GM23248 (cell line): ENCODE results near the gene CRACR2A. TPM values are rescaled to one million over a fixed set of nuclear protein-coding genes. Genes with fewer than 3 reads are reported as not detected.

ENCODE experiments used
- DNase-seq: peaks from one replicate; pipeline ENCODE4 v3.0.0-alpha.2; 2015
- H2AFZ ChIP-seq: fragments of 200-600 bp; sonication (generic); 2 replicates; pipeline ENCODE4 v1.6.1; 2016; ENCODE audit warnings: antibody characterized with exemption
- H3F3A ChIP-seq: fragments of 200-600 bp; sonication (generic); 2 replicates; pipeline ENCODE4 v1.6.1; 2016; ENCODE audit warnings: mild to moderate bottlenecking, antibody characterized with exemption, mixed run types; ENCODE audit not compliant: insufficient read depth
- H3K27ac ChIP-seq: fragments of 200-600 bp; sonication (generic); 2 replicates; pipeline ENCODE4 v1.5.1; 2016; ENCODE audit warnings: mild to moderate bottlenecking
- H3K27me3 ChIP-seq: fragments of 200-600 bp; sonication (generic); replicated peaks from 2 replicates; pipeline ENCODE4 v1.6.1; 2016; ENCODE audit warnings: mild to moderate bottlenecking; ENCODE audit not compliant: insufficient read depth
- H3K36me3 ChIP-seq: fragments of 200-600 bp; sonication (generic); 2 replicates; pipeline ENCODE4 v1.6.1; 2016; ENCODE audit warnings: low read depth, mild to moderate bottlenecking
- H3K4me1 ChIP-seq: fragments of 200-600 bp; sonication (generic); 2 replicates; pipeline ENCODE4 v1.6.1; 2016; ENCODE audit warnings: mild to moderate bottlenecking; ENCODE audit not compliant: insufficient read depth
- H3K4me2 ChIP-seq: fragments of 200-600 bp; sonication (generic); one replicate; pipeline ENCODE4 v1.6.1; 2016; ENCODE audit warnings: mild to moderate bottlenecking; ENCODE audit not compliant: unreplicated experiment
- H3K4me3 ChIP-seq: fragments of 200-600 bp; sonication (generic); 2 replicates; pipeline ENCODE4 v1.5.1; 2016; ENCODE audit warnings: mild to moderate bottlenecking
- H3K79me2 ChIP-seq: fragments of 200-600 bp; sonication (generic); 2 replicates; pipeline ENCODE4 v1.6.1; 2016; ENCODE audit warnings: mild to moderate bottlenecking; ENCODE audit not compliant: insufficient read depth
- H3K9ac ChIP-seq: fragments of 200-600 bp; sonication (generic); 2 replicates; pipeline ENCODE4 v1.6.1; 2016; ENCODE audit warnings: mild to moderate bottlenecking
- H3K9me2 ChIP-seq: fragments of 200-600 bp; sonication (generic); 2 replicates; pipeline ENCODE4 v1.6.1; 2016; ENCODE audit warnings: mixed run types, mild to moderate bottlenecking, moderate library complexity; ENCODE audit not compliant: insufficient read depth
- H3K9me3 ChIP-seq: fragments of 200-600 bp; sonication (generic); one replicate; pipeline ENCODE4 v1.6.1; 2017; ENCODE audit warnings: low read depth
- H4K20me1 ChIP-seq: fragments of 200-600 bp; sonication (generic); 2 replicates; pipeline ENCODE4 v1.6.0; 2016; ENCODE audit not compliant: insufficient read depth
- EZH2 ChIP-seq: fragments of 200-600 bp; sonication (generic); IDR thresholded peaks from 2 replicates; pipeline ENCODE4 v1.6.1; 2018; ENCODE audit warnings: antibody characterized with exemption, mild to moderate bottlenecking; ENCODE audit not compliant: insufficient read depth, poor library complexity, severe bottlenecking
- EZH2phosphoT487 ChIP-seq: fragments of 200-600 bp; sonication (generic); IDR thresholded peaks from 2 replicates; pipeline ENCODE4 v1.6.1; 2018; ENCODE audit warnings: antibody characterized with exemption, moderate library complexity, mild to moderate bottlenecking, low read depth; ENCODE audit not compliant: insufficient read depth
- WGBS, 2 experiments: methylation state at CpG; one replicate each; pipeline ENCODE4 v1.1.6; 2015 to 2017; ENCODE audit warnings: low lambda C conversion rate in 2 of 2, low coverage in 1 of 2; ENCODE audit errors: missing lambda C conversion rate in 2 of 2; 5-methylcytosine and 5-hydroxymethylcytosine counted together
- in situ Hi-C: fragments of 300-500 bp; cut with MboI; formaldehyde crosslinking; loops from 2 replicates; pipeline ENCODE4 v1.15.0; 2020
- polyA plus RNA-seq: library from polyadenylated mRNA; unstranded; fragments of >200 nt; fragmentation: Nextera tagmentation; extraction: Ambion mirVana; gene quantifications from 2 replicates; pipeline ENCODE4 v1.2.1, GENCODE V29; 2016
- total RNA-seq: library from RNA; depleted of rRNA; stranded (reverse); fragments of >200 nt; shearing (Covaris generic); gene quantifications from 2 replicates; pipeline ENCODE4 v1.2.3, GENCODE V29; 2014

Gene CRACR2A
- total and polyA plus RNA-seq, 2 experiments from 2014 or later, result 1.9 to 2.5 TPM

DNA sequence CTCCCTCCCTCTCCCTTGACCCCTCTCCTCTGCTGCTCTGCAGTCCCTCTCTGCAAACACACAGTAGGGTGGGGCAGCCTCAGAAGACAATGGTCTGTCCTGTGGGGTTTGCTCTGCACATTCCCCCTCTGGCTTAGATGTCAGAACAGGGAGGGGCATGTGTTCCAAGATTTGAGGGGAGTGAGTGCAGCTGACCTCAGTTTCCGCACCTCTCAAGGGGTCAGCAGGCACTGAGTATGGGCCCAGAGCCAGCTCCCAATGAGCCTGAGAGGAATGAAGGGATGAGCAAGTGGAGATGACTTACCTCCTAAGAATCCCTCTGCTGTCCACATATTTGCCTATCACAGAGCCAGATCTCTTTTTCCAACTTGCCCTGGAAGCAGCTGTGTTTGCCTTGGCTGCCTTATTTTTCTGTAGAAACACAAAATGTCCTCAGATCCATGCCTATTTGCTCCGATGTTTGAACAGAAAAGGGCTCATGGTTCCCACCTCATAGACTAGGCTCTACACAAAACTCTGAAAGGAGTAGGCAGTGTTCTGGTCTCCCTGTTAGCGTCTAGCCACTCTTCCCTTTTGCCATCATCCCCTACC lies 111.4 kb downstream of the CRACR2A start:
- no peaks in the 10 kb centered on the region for H3K9me3 ChIP-seq
- peaks cover 5% of the 10 kb centered on the region; the same call in 1 of the 2 replicates for H3K4me1 ChIP-seq
- no peaks in the 10 kb centered on the region for H3K27me3 ChIP-seq
- 54 to 61% methylated on average over 3 of the region's 3 CpGs for WGBS, 2 experiments
- H3K9me2 ChIP-seq, result no peaks in the 10 kb centered on the region
- no peak overlapping the region for H3K4me2 ChIP-seq
- DNase-seq, result peak; percentile 82
- H4K20me1 ChIP-seq, result no peaks in the 10 kb centered on the region
- H3F3A ChIP-seq, result peaks cover 13% of the 10 kb centered on the region; the same call in 1 of the 2 replicates
- H3K27ac ChIP-seq, result no peak overlapping the region
- TF ChIP-seq EZH2phosphoT487 (no peak), EZH2 (no peak)
- H3K79me2 ChIP-seq, result no peaks in the 10 kb centered on the region
- H2AFZ ChIP-seq, result no peak overlapping the region
- no peak overlapping the region for H3K4me3 ChIP-seq
- no peak overlapping the region for H3K9ac ChIP-seq
- in situ Hi-C loops, result no loop called here
- no peaks in the 10 kb centered on the region for H3K36me3 ChIP-seq

DNA sequence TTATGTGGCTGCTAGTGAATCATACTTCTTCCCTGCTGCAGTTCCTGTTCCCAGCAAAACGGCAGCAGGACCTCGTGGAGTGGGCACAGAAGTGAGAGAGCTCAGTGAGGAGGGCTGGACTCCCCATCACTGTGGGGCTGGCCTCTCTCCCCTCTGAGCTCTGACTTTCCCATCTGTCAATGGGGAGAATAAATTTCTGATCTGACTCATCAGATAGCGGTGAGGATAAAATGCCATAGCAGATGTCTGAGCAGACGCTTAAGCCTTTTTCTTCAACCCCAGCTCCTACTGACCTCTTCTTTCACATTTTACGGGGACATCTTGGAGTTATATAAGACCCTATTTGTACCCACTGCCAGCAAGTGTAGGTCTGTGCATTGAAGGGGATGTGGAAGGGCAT lies 116.6 kb downstream of the CRACR2A start:
- WGBS, 2 experiments, result 57 to 72% methylated on average over 5 of the region's 5 CpGs
- in situ Hi-C loops, result no loop called here
- H3K27ac ChIP-seq, result no peak overlapping the region
- H3F3A ChIP-seq, result no peaks in the 10 kb centered on the region
- H3K9ac ChIP-seq, result no peak overlapping the region
- no peak for DNase-seq
- H3K9me2 ChIP-seq, result no peaks in the 10 kb centered on the region
- H3K4me3 ChIP-seq, result no peak overlapping the region
- no peaks in the 10 kb centered on the region for H4K20me1 ChIP-seq
- H3K36me3 ChIP-seq, result no peaks in the 10 kb centered on the region
- no peaks in the 10 kb centered on the region for H3K79me2 ChIP-seq
- H2AFZ ChIP-seq, result no peak overlapping the region
- H3K27me3 ChIP-seq, result no peaks in the 10 kb centered on the region
- no peaks in the 10 kb centered on the region; the same call in 1 of the 2 replicates for H3K4me1 ChIP-seq
- TF ChIP-seq EZH2phosphoT487, result no peak
- no peak for TF ChIP-seq EZH2
- no peaks in the 10 kb centered on the region for H3K9me3 ChIP-seq
- no peak overlapping the region for H3K4me2 ChIP-seq

DNA sequence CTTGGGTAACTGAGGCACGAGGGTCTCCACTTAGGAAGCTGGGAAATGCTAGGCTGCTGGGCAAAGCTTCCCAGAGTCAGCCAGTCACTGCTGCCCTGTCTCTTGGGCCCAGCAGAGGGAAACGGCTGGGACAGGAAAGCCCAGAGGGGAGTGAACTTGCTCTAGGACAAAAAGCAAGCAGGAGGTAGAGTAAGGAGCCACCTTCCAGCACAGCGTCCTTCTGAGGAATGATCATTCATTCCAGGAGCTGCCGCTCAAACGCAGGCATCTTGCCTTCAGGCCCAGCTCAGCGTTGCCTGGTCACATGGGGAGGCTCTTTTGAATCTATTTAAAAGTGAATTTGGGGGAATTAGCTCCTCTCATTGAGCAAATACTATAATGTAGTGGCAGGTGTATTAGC lies 118.6 kb downstream of the CRACR2A start:
- H2AFZ ChIP-seq, result no peak overlapping the region
- TF ChIP-seq EZH2, result no peak
- TF ChIP-seq EZH2phosphoT487, result no peak
- no peak for DNase-seq
- H3K9me2 ChIP-seq, result no peaks in the 10 kb centered on the region
- in situ Hi-C loops, result no loop called here
- no peak overlapping the region for H3K27ac ChIP-seq
- no peaks in the 10 kb centered on the region for H3K79me2 ChIP-seq
- H3K36me3 ChIP-seq, result no peaks in the 10 kb centered on the region
- H4K20me1 ChIP-seq, result no peaks in the 10 kb centered on the region
- WGBS, 2 experiments, result 60 to 65% methylated on average over 6 of the region's 6 CpGs
- no peaks in the 10 kb centered on the region for H3K9me3 ChIP-seq
- H3F3A ChIP-seq, result no peaks in the 10 kb centered on the region
- H3K9ac ChIP-seq, result no peak overlapping the region
- no peaks in the 10 kb centered on the region for H3K27me3 ChIP-seq
- H3K4me2 ChIP-seq, result no peak overlapping the region
- H3K4me1 ChIP-seq, result no peaks in the 10 kb centered on the region
- no peak overlapping the region for H3K4me3 ChIP-seq

DNA sequence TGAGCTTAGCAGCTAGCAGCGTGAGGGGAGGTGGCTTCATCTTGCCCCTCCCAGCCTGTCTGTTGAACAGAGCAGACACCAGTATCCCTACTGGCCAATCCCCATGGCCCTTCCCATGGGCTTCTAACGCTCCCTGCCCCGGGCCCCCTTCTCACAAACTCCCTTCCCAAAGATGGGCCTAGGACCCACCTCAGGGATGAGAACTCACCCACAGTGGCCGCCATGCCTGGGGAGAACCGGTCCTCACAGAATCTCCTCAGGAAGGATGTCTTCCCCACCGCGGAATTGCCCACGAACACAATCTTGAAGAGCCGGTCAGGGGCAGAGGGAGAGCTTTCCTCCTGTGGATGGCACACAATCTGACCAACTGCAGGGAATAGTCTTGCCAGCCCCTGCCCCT lies 119.5 kb downstream of the CRACR2A start:
- Histone ChIP-seq H3K79me2 (no peaks in the 10 kb centered on the region), H3K4me1 (no peaks in the 10 kb centered on the region), H2AFZ (no peak overlapping the region), H3K9me2 (no peaks in the 10 kb centered on the region), H3K27ac (no peak overlapping the region), H3K4me3 (no peak overlapping the region), H4K20me1 (no peaks in the 10 kb centered on the region), H3K9me3 (no peaks in the 10 kb centered on the region), H3K36me3 (no peaks in the 10 kb centered on the region), H3K27me3 (no peaks in the 10 kb centered on the region), H3F3A (no peaks in the 10 kb centered on the region), H3K4me2 (no peak overlapping the region), H3K9ac (no peak overlapping the region)
- in situ Hi-C loops, result no loop called here
- DNase-seq, result no peak
- WGBS, 2 experiments, result 90 to 94% methylated on average over 9 of the region's 9 CpGs
- no peak for TF ChIP-seq EZH2
- no peak for TF ChIP-seq EZH2phosphoT487
